Endothelial cell of umbilical vein (primary cell): Measurements from ENCODE around the gene EPS8. TPM values are rescaled to one million over a fixed set of nuclear protein-coding genes. Genes with fewer than 3 reads are reported as not detected.

Experiments used
- BruUV-seq: library from RNA; stranded (reverse); fragments of 400-500 nt; replicated peaks from 2 replicates; lab custom pipeline; 2021; lab: Mats Ljungman, UMichigan
- CTCF ChIA-PET: fragments of 300-600, 350-600 bp; sonication (Branson Sonifier 250); formaldehyde crosslinking; loops from one replicate; lab custom pipeline; 2021; ENCODE audit warnings: antibody characterized with exemption, inconsistent platforms; lab: Charles Lee
- POLR2A ChIA-PET: fragments of 300-600, 350-600 bp; sonication (Branson Sonifier 250); formaldehyde crosslinking; loops from one replicate; lab custom pipeline; 2021; ENCODE audit warnings: antibody characterized with exemption, inconsistent platforms; lab: Charles Lee
- DNase-seq: peaks from one replicate; pipeline ENCODE4 v3.0.0-alpha.2; 2011; ENCODE audit warnings: low read depth, low spot score
- FAIRE-seq: peaks from 2 replicates; lab custom pipeline; 2011; peaks lifted over from hg19 to GRCh38; lab: Jason Lieb, UNC
- H2AFZ ChIP-seq: 2 replicates; pipeline ENCODE4 v1.6.0; 2012; ENCODE audit warnings: low read depth, low read length, control low read depth, inconsistent platforms
- H3K27ac ChIP-seq: 2 replicates; pipeline ENCODE4 v1.5.1; 2011; ENCODE audit warnings: low read depth, mild to moderate bottlenecking, control low read depth, low read length, moderate library complexity; ENCODE audit not compliant: insufficient read depth
- H3K27me3 ChIP-seq, 2 experiments: 2 replicates each; pipeline versions ENCODE4 v1.6.0 to v1.6.1; 2011; ENCODE audit warnings: low read length in 2 of 2, mixed read lengths in 1 of 2; ENCODE audit not compliant: control insufficient read depth in 2 of 2, insufficient read depth in 2 of 2
- H3K36me3 ChIP-seq, 2 experiments: 2 replicates in 1 of 2; 3 replicates in 1 of 2; pipeline ENCODE4 v1.5.1; 2011; ENCODE audit warnings: low read length in 2 of 2, mild to moderate bottlenecking in 1 of 2, moderate library complexity in 1 of 2; ENCODE audit not compliant: control insufficient read depth in 2 of 2, insufficient read depth in 2 of 2; ENCODE audit errors: extremely low read depth in 1 of 2
- H3K4me1 ChIP-seq: 3 replicates; pipeline ENCODE4 v1.5.1; 2011; ENCODE audit warnings: mild to moderate bottlenecking, low read length; ENCODE audit not compliant: control insufficient read depth, insufficient read depth; ENCODE audit errors: extremely low read depth
- H3K4me2 ChIP-seq: 2 replicates; pipeline ENCODE4 v1.6.1; 2011; ENCODE audit warnings: low read length, control low read depth, mixed read lengths; ENCODE audit not compliant: insufficient read depth
- H3K4me3 ChIP-seq, 3 experiments: fragments of 200-600 bp in 1 of 3; sonication (generic), shearing (Covaris generic) in 1 of 3; replicated peaks in 1 of 3; 2 replicates each; pipeline ENCODE4 v1.5.1; 2011 to 2016; ENCODE audit warnings: control low read depth in 3 of 3, low read length in 3 of 3, mild to moderate bottlenecking in 2 of 3, inconsistent platforms in 1 of 3, low read depth in 1 of 3, moderate library complexity in 1 of 3; ENCODE audit not compliant: insufficient read depth in 1 of 3
- H3K79me2 ChIP-seq: 2 replicates; pipeline ENCODE4 v1.6.0; 2012; ENCODE audit warnings: low read length, inconsistent platforms; ENCODE audit not compliant: control insufficient read depth, insufficient read depth
- H3K9ac ChIP-seq: replicated peaks from 2 replicates; pipeline ENCODE3; 2011; ENCODE audit warnings: low read length, control low read depth; ENCODE audit not compliant: insufficient read depth; ENCODE audit errors: extremely low read depth
- H3K9me1 ChIP-seq: replicated peaks from 3 replicates; pipeline ENCODE4 v1.6.0; 2011; ENCODE audit warnings: mild to moderate bottlenecking, low read length; ENCODE audit not compliant: control insufficient read depth, insufficient read depth; ENCODE audit errors: extremely low read depth
- H3K9me3 ChIP-seq: replicated peaks from 2 replicates; pipeline ENCODE4 v1.5.1; 2012; ENCODE audit warnings: low read length, inconsistent platforms; ENCODE audit not compliant: control insufficient read depth, insufficient read depth
- H4K20me1 ChIP-seq: replicated peaks from 2 replicates; pipeline ENCODE3; 2011; ENCODE audit warnings: mild to moderate bottlenecking, low read length; ENCODE audit not compliant: control insufficient read depth, insufficient read depth; ENCODE audit errors: extremely low read depth
- CTCF ChIP-seq, 2 donors: IDR thresholded peaks; 1 replicate in 1 of 2; 2 replicates in 1 of 2; pipeline ENCODE4 v1.5.1; 2011; ENCODE audit warnings: low read length in 2 of 2, mild to moderate bottlenecking in 2 of 2, moderate library complexity in 2 of 2, control low read depth in 1 of 2, inconsistent platforms in 1 of 2, low read depth in 1 of 2; ENCODE audit not compliant: insufficient read depth in 1 of 2; ENCODE audit errors: extremely low read depth in 1 of 2
- EZH2 ChIP-seq: IDR thresholded peaks from 2 replicates; pipeline ENCODE4 v1.6.1; 2012; ENCODE audit warnings: borderline replicate concordance, low read depth, mild to moderate bottlenecking, moderate library complexity, low read length, inconsistent platforms; ENCODE audit not compliant: severe bottlenecking
- FOS ChIP-seq: IDR thresholded peaks from 2 replicates; pipeline ENCODE4 v1.6.1; 2011; ENCODE audit warnings: mild to moderate bottlenecking, low read length, moderate library complexity, borderline replicate concordance; ENCODE audit not compliant: insufficient read depth
- GATA2 ChIP-seq: IDR thresholded peaks from 2 replicates; pipeline ENCODE4 v1.7.0; 2011; ENCODE audit warnings: low read depth, mild to moderate bottlenecking, moderate library complexity, mixed read lengths, low read length; ENCODE audit not compliant: insufficient read length, insufficient read depth
- JUN ChIP-seq: IDR thresholded peaks from 2 replicates; pipeline ENCODE4 v1.6.1; 2011; ENCODE audit warnings: borderline replicate concordance, low read depth; ENCODE audit not compliant: insufficient read length, insufficient read depth
- MAX ChIP-seq: IDR thresholded peaks from 2 replicates; pipeline ENCODE4 v1.6.1; 2011; ENCODE audit not compliant: insufficient read depth, insufficient read length
- MYC ChIP-seq: IDR thresholded peaks from one replicate; pipeline ENCODE4 v1.6.1; 2011; ENCODE audit warnings: mild to moderate bottlenecking, low read depth, low read length
- POLR2A ChIP-seq: IDR thresholded peaks from 2 replicates; pipeline ENCODE4 v1.6.1; 2012; ENCODE audit warnings: low read depth, mild to moderate bottlenecking, control low read depth, low read length
- POLR2AphosphoS5 ChIP-seq: IDR thresholded peaks from 2 replicates; pipeline ENCODE4 v1.6.1; 2012; ENCODE audit warnings: low read depth, mild to moderate bottlenecking, control low read depth, low read length, moderate library complexity; ENCODE audit not compliant: insufficient read depth
- dilution Hi-C: fragments of 300-500 bp; cut with MboI; formaldehyde crosslinking; loops from one replicate; pipeline ENCODE4 v1.15.0; 2019; ENCODE audit warnings: low sequenced_read_pairs; ENCODE audit not compliant: extremely low pct_ligation_motif_present
- intact Hi-C: fragments of 100-400 bp; cut with micrococcal nuclease; formaldehyde crosslinking; loops from one replicate; pipeline ENCODE4 v1.10.0; 2022
- polyA plus RNA-seq, 4 experiments: library from polyadenylated mRNA; depleted of rRNA in 3 of 4; stranded (reverse) in 3 of 4; unstranded in 1 of 4; fragments of >200 nt; gene quantifications; 2 replicates each; pipeline versions ENCODE4 v1.2.1 to v1.2.3, GENCODE V29; 2011 to 2012; ENCODE audit warnings: missing spikeins in 1 of 4
- total RNA-seq: library from RNA; stranded (reverse); gene quantifications from 2 replicates; pipeline ENCODE4 v1.2.3, GENCODE V29; 2021

The EPS8 gene
- total and polyA plus RNA-seq, 2 donors (not counting 3 experiments of a cell fraction or from before 2014, with no cell fraction given): 8.4 to 11.9 TPM

- DNase-seq (peak; percentile 22), FAIRE-seq (peak; percentile 31)
- TF ChIP-seq MAX (no peak), EZH2 (no peak), POLR2AphosphoS5 (no peak), JUN (no peak), FOS (no peak), CTCF (IDR thresholded peaks at IDR 0.05; ENCODE audit: extremely low read depth in 1 of 2, insufficient read depth in 1 of 2, low read depth in 1 of 2, low read length in 2 of 2) (no peak), MYC (no peak), POLR2A (no peak), GATA2 (no peak)
- no peaks in the 10 kb centered on the region for H3K9me3 ChIP-seq
- H3K79me2 ChIP-seq: no peaks in the 10 kb centered on the region
- dilution Hi-C loops (no loop called here), intact Hi-C loops (no loop called here)
- ChIA-PET POLR2A (no interaction called here), CTCF (interaction anchor here (1.2 to 1.9 kb wide), 3 partner anchors 8 to 18 kb away, joined by 3 to 6 read pairs (median 4); no protein-coding TSS in a partner anchor)
- no peaks in the 10 kb centered on the region for H3K36me3 ChIP-seq
- peak overlapping the region; percentile 57 for H3K4me2 ChIP-seq
- H3K27me3 ChIP-seq: no peaks in the 10 kb centered on the region
- H3K4me1 ChIP-seq: peaks cover 13% of the 10 kb centered on the region
- H4K20me1 ChIP-seq: no peaks in the 10 kb centered on the region
- no peak overlapping the region for H2AFZ ChIP-seq
- no peak overlapping the region for H3K4me3 ChIP-seq
- no peak overlapping the region for H3K9ac ChIP-seq
- no peaks in the 10 kb centered on the region for H3K9me1 ChIP-seq
- BruUV-seq: no TSS peak
- H3K27ac ChIP-seq: no peak overlapping the region
Measured at GRCh38 chr12:15717940-15718567, 71.1 kb downstream of the EPS8 start.
